ENCODE data around the gene COL3A1.

Gene COL3A1

GRCh38 chr2:188974164-188974563, at the start of gene COL3A1:
TSS of gene COL3A1 (plus strand) at chr2:188974373. CDS start at chr2:188974490, 117 bp downstream.
- no peak for DNase-seq

GRCh38 chr2:188928643-188929042, 45.5 kb upstream of the COL3A1 start:
- no peak for DNase-seq

GRCh38 chr2:188931361-188931760, 42.8 kb upstream of the COL3A1 start:
- DNase-seq, result no peak

GRCh38 chr2:188937228-188938220, 36.6 kb upstream of the COL3A1 start:
- DNase-seq, result no peak

GRCh38 chr2:188940171-188940570, 34.0 kb upstream of the COL3A1 start:
- no peak for DNase-seq

GRCh38 chr2:188944442-188944841, 29.7 kb upstream of the COL3A1 start:
- no peak for DNase-seq

GRCh38 chr2:188949046-188949818, 24.9 kb upstream of the COL3A1 start:
- no peak for DNase-seq

- DNase-seq, result no peak
Measured at GRCh38 chr2:188952901-188953300, 21.3 kb upstream of the COL3A1 start.

GRCh38 chr2:188956290-188956689, 17.9 kb upstream of the COL3A1 start:
- no peak for DNase-seq

- DNase-seq, result no peak
Measured at GRCh38 chr2:188956961-188957360, 17.2 kb upstream of the COL3A1 start.

- DNase-seq, result no peak
Measured at GRCh38 chr2:188957646-188958045, 16.5 kb upstream of the COL3A1 start.

- DNase-seq, result no peak
Measured at GRCh38 chr2:188963741-188964140, 10.4 kb upstream of the COL3A1 start.

GRCh38 chr2:188964976-188965546, 9.1 kb upstream of the COL3A1 start:
- DNase-seq, result no peak

- DNase-seq, result no peak
Measured at GRCh38 chr2:188965563-188965962, 8.6 kb upstream of the COL3A1 start.

- DNase-seq, result no peak
Measured at GRCh38 chr2:188966079-188966571, 8.0 kb upstream of the COL3A1 start.

GRCh38 chr2:188966728-188967440, 7.3 kb upstream of the COL3A1 start:
- no peak for DNase-seq

- DNase-seq, result no peak
Measured at GRCh38 chr2:188969236-188969635, 4.9 kb upstream of the COL3A1 start.

- no peak for DNase-seq
Measured at GRCh38 chr2:188969651-188970050, 4.5 kb upstream of the COL3A1 start.

GRCh38 chr2:188970211-188970610, 4.0 kb upstream of the COL3A1 start:
- no peak for DNase-seq

GRCh38 chr2:188971432-188971861, 2.7 kb upstream of the COL3A1 start:
- DNase-seq, result no peak

- DNase-seq, result no peak
Measured at GRCh38 chr2:188973641-188974040, 532 bp upstream of the COL3A1 start.

GRCh38 chr2:188975497-188976102, 1.4 kb downstream of the COL3A1 start:
- no peak for DNase-seq
